Right atrium auricular region (tissue), 2 donors: ENCODE results near the gene ABCA12. TPM values are rescaled to one million over a fixed set of nuclear protein-coding genes. Genes with fewer than 3 reads are reported as not detected.

Experiments
- DNase-seq: peaks from one replicate; pipeline ENCODE4 v3.0.0-alpha.2; 2019; ENCODE audit warnings: low spot score
- H3K27ac ChIP-seq, 2 donors: fragments of 200-600 bp; sonication (generic); 1 replicate in 1 of 2; 2 replicates in 1 of 2; pipeline ENCODE4 v1.5.1; 2016 to 2019
- H3K27me3 ChIP-seq, 2 donors: fragments of 200-600 bp; sonication (generic); one replicate each; pipeline versions ENCODE4 v1.5.1 to v1.6.0; 2017 to 2019
- H3K36me3 ChIP-seq: fragments of 200-600 bp; sonication (generic); one replicate; pipeline ENCODE4 v1.5.1; 2016
- H3K4me1 ChIP-seq, 2 donors: fragments of 200-600 bp; sonication (generic); one replicate each; pipeline versions ENCODE4 v1.5.1 to v1.6.0; 2017 to 2019
- H3K4me3 ChIP-seq, 2 donors: fragments of 200-600 bp; sonication (generic); 1 replicate in 1 of 2; 2 replicates in 1 of 2; pipeline ENCODE4 v1.5.1; 2017 to 2019; ENCODE audit warnings: mild to moderate bottlenecking in 1 of 2, moderate library complexity in 1 of 2
- H3K9me3 ChIP-seq, 2 donors: fragments of 200-600 bp; sonication (generic); one replicate each; pipeline ENCODE4 v1.5.1; 2019
- CTCF ChIP-seq, 2 donors: fragments of 200-600 bp; sonication (generic); IDR thresholded peaks; one replicate each; pipeline ENCODE4 v1.5.1; 2019; ENCODE audit warnings: antibody characterized with exemption in 2 of 2
- total RNA-seq, 2 donors: library from RNA; depleted of rRNA; stranded (reverse); fragments of >200 nt; gene quantifications; one replicate each; pipeline ENCODE4 v1.1.0, GENCODE V29; 2016

Gene ABCA12
- total RNA-seq, 2 donors from 2014 or later = 0.04 TPM; not detected in 1

GRCh38 chr2:215119847-215120246, 18.6 kb downstream of the ABCA12 start:
- TF ChIP-seq CTCF (IDR thresholded peaks at IDR 0.05) = no peak
- Histone ChIP-seq H3K4me1 (no peaks in the 10 kb centered on the region), H3K36me3 (no peaks in the 10 kb centered on the region), H3K27me3 (no peaks in the 10 kb centered on the region), H3K4me3 (no peak overlapping the region), H3K27ac (no peak overlapping the region), H3K9me3 (peaks cover 0 to 16% of the 10 kb centered on the region in 2 donors)
- DNase-seq = no peak

- Histone ChIP-seq H3K27ac (no peak overlapping the region), H3K4me3 (no peak overlapping the region), H3K9me3 (no peaks in the 10 kb centered on the region), H3K27me3 (no peaks in the 10 kb centered on the region), H3K4me1 (no peaks in the 10 kb centered on the region), H3K36me3 (no peaks in the 10 kb centered on the region)
- no peak for DNase-seq
- TF ChIP-seq CTCF (IDR thresholded peaks at IDR 0.05) = no peak
Observed at GRCh38 chr2:215110918-215111317, 27.5 kb downstream of the ABCA12 start.

- H3K27ac ChIP-seq = no peak overlapping the region
- no peak for TF ChIP-seq CTCF (IDR thresholded peaks at IDR 0.05)
- no peaks in the 10 kb centered on the region for H3K27me3 ChIP-seq
- DNase-seq = no peak
- no peaks in the 10 kb centered on the region for H3K4me1 ChIP-seq
- no peak overlapping the region for H3K4me3 ChIP-seq
- H3K36me3 ChIP-seq = no peaks in the 10 kb centered on the region
- no peaks in the 10 kb centered on the region for H3K9me3 ChIP-seq
Observed at GRCh38 chr2:215107216-215108056, 31.0 kb downstream of the ABCA12 start.

- H3K4me3 ChIP-seq = no peak overlapping the region
- H3K9me3 ChIP-seq = no peaks in the 10 kb centered on the region
- TF ChIP-seq CTCF (IDR thresholded peaks at IDR 0.05) = no peak
- H3K4me1 ChIP-seq = no peaks in the 10 kb centered on the region
- no peaks in the 10 kb centered on the region for H3K36me3 ChIP-seq
- no peaks in the 10 kb centered on the region for H3K27me3 ChIP-seq
- no peak for DNase-seq
- no peak overlapping the region for H3K27ac ChIP-seq
Observed at GRCh38 chr2:215105607-215106354, 32.6 kb downstream of the ABCA12 start.

- no peak for DNase-seq
- Histone ChIP-seq H3K9me3 (no peaks in the 10 kb centered on the region), H3K4me1 (no peaks in the 10 kb centered on the region), H3K4me3 (no peak overlapping the region), H3K36me3 (no peaks in the 10 kb centered on the region), H3K27me3 (no peaks in the 10 kb centered on the region), H3K27ac (no peak overlapping the region)
- TF ChIP-seq CTCF (IDR thresholded peaks at IDR 0.05) = no peak
Observed at GRCh38 chr2:215104226-215104625, 34.2 kb downstream of the ABCA12 start.
